H1 (cell line): ENCODE data around the gene WWC2. TPM values are rescaled to one million over a fixed set of nuclear protein-coding genes. Genes with fewer than 3 reads are reported as not detected.

Experiments
- FOSL1 ChIP-seq: IDR thresholded peaks from 2 replicates; pipeline ENCODE4 v1.6.1; 2011; ENCODE audit warnings: mild to moderate bottlenecking, low read depth, low read length, moderate library complexity; ENCODE audit not compliant: insufficient read depth
- RBBP5 ChIP-seq: IDR thresholded peaks from 2 replicates; pipeline ENCODE4 v1.7.1; 2012; ENCODE audit warnings: low read depth, mild to moderate bottlenecking, inconsistent platforms, low read length, moderate library complexity, borderline replicate concordance
- SRF ChIP-seq: IDR thresholded peaks from 2 replicates; pipeline ENCODE4 v1.6.1; 2011; ENCODE audit warnings: mild to moderate bottlenecking, low read depth, low read length, moderate library complexity
- polyA plus RNA-seq, 7 experiments: library from polyadenylated mRNA; depleted of rRNA in 3 of 7; stranded (reverse) in 5 of 7; unstranded in 2 of 7; fragments of >200 nt in 5 of 7; fragments of 200-250 nt in 2 of 7; gene quantifications; 1 replicate in 5 of 7; 2 replicates in 1 of 7; 4 replicates in 1 of 7; pipeline versions ENCODE4 v1.2.1 to v1.2.3, GENCODE V29; 2011 to 2013; ENCODE audit warnings: missing spikeins in 2 of 7, mixed read lengths in 2 of 7
- total RNA-seq: library from RNA; stranded (reverse); fragmentation: NEBNext Ultra II Directional; extraction: Animal tissue kit (Norgen Biotek cat#: 25700); gene quantifications from 2 replicates; pipeline ENCODE4 v1.2.1, GENCODE V29; 2021
- TF ChIP-seq, protein P1 (sequence below): fragments of 300-600 bp; sonication (generic); IDR thresholded peaks from 2 replicates; pipeline ENCODE4 v1.7.1; 2012; ENCODE audit warnings: low read length, moderate library complexity, mild to moderate bottlenecking, inconsistent platforms; ENCODE audit not compliant: insufficient replicate concordance
- TF ChIP-seq, protein P2 (sequence below): IDR thresholded peaks from 2 replicates; pipeline ENCODE4 v1.6.1; 2012; ENCODE audit warnings: low read length, inconsistent platforms

The WWC2 gene
- total and polyA plus RNA-seq, 2 of the 8 experiments (the other 6 are each of a cell fraction or from before 2014, with no cell fraction given), result 17.6 to 135 TPM

GRCh38 chr4:183214912-183215488 lies 115.9 kb downstream of the WWC2 start (continued):
- TF ChIP-seq, protein P1, sequence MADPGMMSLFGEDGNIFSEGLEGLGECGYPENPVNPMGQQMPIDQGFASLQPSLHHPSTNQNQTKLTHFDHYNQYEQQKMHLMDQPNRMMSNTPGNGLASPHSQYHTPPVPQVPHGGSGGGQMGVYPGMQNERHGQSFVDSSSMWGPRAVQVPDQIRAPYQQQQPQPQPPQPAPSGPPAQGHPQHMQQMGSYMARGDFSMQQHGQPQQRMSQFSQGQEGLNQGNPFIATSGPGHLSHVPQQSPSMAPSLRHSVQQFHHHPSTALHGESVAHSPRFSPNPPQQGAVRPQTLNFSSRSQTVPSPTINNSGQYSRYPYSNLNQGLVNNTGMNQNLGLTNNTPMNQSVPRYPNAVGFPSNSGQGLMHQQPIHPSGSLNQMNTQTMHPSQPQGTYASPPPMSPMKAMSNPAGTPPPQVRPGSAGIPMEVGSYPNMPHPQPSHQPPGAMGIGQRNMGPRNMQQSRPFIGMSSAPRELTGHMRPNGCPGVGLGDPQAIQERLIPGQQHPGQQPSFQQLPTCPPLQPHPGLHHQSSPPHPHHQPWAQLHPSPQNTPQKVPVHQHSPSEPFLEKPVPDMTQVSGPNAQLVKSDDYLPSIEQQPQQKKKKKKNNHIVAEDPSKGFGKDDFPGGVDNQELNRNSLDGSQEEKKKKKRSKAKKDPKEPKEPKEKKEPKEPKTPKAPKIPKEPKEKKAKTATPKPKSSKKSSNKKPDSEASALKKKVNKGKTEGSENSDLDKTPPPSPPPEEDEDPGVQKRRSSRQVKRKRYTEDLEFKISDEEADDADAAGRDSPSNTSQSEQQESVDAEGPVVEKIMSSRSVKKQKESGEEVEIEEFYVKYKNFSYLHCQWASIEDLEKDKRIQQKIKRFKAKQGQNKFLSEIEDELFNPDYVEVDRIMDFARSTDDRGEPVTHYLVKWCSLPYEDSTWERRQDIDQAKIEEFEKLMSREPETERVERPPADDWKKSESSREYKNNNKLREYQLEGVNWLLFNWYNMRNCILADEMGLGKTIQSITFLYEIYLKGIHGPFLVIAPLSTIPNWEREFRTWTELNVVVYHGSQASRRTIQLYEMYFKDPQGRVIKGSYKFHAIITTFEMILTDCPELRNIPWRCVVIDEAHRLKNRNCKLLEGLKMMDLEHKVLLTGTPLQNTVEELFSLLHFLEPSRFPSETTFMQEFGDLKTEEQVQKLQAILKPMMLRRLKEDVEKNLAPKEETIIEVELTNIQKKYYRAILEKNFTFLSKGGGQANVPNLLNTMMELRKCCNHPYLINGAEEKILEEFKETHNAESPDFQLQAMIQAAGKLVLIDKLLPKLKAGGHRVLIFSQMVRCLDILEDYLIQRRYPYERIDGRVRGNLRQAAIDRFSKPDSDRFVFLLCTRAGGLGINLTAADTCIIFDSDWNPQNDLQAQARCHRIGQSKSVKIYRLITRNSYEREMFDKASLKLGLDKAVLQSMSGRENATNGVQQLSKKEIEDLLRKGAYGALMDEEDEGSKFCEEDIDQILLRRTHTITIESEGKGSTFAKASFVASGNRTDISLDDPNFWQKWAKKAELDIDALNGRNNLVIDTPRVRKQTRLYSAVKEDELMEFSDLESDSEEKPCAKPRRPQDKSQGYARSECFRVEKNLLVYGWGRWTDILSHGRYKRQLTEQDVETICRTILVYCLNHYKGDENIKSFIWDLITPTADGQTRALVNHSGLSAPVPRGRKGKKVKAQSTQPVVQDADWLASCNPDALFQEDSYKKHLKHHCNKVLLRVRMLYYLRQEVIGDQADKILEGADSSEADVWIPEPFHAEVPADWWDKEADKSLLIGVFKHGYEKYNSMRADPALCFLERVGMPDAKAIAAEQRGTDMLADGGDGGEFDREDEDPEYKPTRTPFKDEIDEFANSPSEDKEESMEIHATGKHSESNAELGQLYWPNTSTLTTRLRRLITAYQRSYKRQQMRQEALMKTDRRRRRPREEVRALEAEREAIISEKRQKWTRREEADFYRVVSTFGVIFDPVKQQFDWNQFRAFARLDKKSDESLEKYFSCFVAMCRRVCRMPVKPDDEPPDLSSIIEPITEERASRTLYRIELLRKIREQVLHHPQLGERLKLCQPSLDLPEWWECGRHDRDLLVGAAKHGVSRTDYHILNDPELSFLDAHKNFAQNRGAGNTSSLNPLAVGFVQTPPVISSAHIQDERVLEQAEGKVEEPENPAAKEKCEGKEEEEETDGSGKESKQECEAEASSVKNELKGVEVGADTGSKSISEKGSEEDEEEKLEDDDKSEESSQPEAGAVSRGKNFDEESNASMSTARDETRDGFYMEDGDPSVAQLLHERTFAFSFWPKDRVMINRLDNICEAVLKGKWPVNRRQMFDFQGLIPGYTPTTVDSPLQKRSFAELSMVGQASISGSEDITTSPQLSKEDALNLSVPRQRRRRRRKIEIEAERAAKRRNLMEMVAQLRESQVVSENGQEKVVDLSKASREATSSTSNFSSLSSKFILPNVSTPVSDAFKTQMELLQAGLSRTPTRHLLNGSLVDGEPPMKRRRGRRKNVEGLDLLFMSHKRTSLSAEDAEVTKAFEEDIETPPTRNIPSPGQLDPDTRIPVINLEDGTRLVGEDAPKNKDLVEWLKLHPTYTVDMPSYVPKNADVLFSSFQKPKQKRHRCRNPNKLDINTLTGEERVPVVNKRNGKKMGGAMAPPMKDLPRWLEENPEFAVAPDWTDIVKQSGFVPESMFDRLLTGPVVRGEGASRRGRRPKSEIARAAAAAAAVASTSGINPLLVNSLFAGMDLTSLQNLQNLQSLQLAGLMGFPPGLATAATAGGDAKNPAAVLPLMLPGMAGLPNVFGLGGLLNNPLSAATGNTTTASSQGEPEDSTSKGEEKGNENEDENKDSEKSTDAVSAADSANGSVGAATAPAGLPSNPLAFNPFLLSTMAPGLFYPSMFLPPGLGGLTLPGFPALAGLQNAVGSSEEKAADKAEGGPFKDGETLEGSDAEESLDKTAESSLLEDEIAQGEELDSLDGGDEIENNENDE, result no peak
- TF ChIP-seq, protein P2, sequence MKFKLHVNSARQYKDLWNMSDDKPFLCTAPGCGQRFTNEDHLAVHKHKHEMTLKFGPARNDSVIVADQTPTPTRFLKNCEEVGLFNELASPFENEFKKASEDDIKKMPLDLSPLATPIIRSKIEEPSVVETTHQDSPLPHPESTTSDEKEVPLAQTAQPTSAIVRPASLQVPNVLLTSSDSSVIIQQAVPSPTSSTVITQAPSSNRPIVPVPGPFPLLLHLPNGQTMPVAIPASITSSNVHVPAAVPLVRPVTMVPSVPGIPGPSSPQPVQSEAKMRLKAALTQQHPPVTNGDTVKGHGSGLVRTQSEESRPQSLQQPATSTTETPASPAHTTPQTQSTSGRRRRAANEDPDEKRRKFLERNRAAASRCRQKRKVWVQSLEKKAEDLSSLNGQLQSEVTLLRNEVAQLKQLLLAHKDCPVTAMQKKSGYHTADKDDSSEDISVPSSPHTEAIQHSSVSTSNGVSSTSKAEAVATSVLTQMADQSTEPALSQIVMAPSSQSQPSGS, result no peak
- no peak for TF ChIP-seq FOSL1
- TF ChIP-seq SRF, result no peak
- no peak for TF ChIP-seq RBBP5
